Effector memory CD8-positive, alpha-beta T cell (primary cell): Measurements from ENCODE around the gene PCDH12.

ENCODE experiments used
- ATAC-seq: fragments of 150-1000 bp; cut with Tn5 transposase; replicated peaks from 2 replicates; pipeline ENCODE4 v1.10.0; 2021; ENCODE audit warnings: mild to moderate bottlenecking, moderate library complexity
- DNase-seq, 3 experiments: peaks; one replicate each; pipeline ENCODE4 v3.0.0; 2021
- H3K27ac Mint-ChIP-seq, 2 donors: one replicate each; pipeline ENCODE4 v1.8.0; 2022; ENCODE audit warnings: mild to moderate bottlenecking in 2 of 2, mixed read lengths in 2 of 2, moderate library complexity in 2 of 2
- H3K27me3 Mint-ChIP-seq, 2 donors: one replicate each; pipeline ENCODE4 v1.8.0; 2022; ENCODE audit warnings: mixed read lengths in 2 of 2
- H3K36me3 Mint-ChIP-seq: one replicate; pipeline ENCODE4 v1.8.0; 2022; ENCODE audit warnings: mild to moderate bottlenecking, moderate library complexity, mixed read lengths; ENCODE audit not compliant: insufficient read depth
- H3K4me1 Mint-ChIP-seq, 2 donors: one replicate each; pipeline ENCODE4 v1.8.0; 2022; ENCODE audit warnings: low read depth in 2 of 2, mixed read lengths in 2 of 2
- H3K4me3 Mint-ChIP-seq, 2 donors: one replicate each; pipeline ENCODE4 v1.8.0; 2022; ENCODE audit warnings: mild to moderate bottlenecking in 2 of 2, mixed read lengths in 2 of 2, moderate library complexity in 2 of 2
- H3K9me3 Mint-ChIP-seq, 2 donors: one replicate each; pipeline ENCODE4 v1.8.0; 2022; ENCODE audit warnings: mixed read lengths in 2 of 2

Gene PCDH12

GRCh38 chr5:141960018-141960417 lies 2.0 kb upstream of the PCDH12 start:
- H3K36me3 Mint-ChIP-seq, result peaks cover 3% of the 10 kb centered on the region
- ATAC-seq, result no peak
- no peaks in the 10 kb centered on the region for H3K27me3 Mint-ChIP-seq
- H3K27ac Mint-ChIP-seq, result peak overlapping the region; percentile 49 to 72
- peak overlapping the region in 1 of 2 donors; percentile 32 for H3K4me3 Mint-ChIP-seq
- no peaks in the 10 kb centered on the region for H3K9me3 Mint-ChIP-seq
- peaks cover 27 to 36% of the 10 kb centered on the region in 2 donors for H3K4me1 Mint-ChIP-seq
- DNase-seq, result no peak

GRCh38 chr5:141958546-141959172 lies 657 bp upstream of the PCDH12 start:
- DNase-seq, result no peak
- Mint-ChIP-seq H3K4me1 (peaks cover 27 to 36% of the 10 kb centered on the region in 2 donors), H3K27me3 (no peaks in the 10 kb centered on the region), H3K9me3 (no peaks in the 10 kb centered on the region), H3K4me3 (no peak overlapping the region), H3K36me3 (peaks cover 3% of the 10 kb centered on the region), H3K27ac (peak overlapping the region; percentile 2 to 49)
- no peak for ATAC-seq

DNA sequence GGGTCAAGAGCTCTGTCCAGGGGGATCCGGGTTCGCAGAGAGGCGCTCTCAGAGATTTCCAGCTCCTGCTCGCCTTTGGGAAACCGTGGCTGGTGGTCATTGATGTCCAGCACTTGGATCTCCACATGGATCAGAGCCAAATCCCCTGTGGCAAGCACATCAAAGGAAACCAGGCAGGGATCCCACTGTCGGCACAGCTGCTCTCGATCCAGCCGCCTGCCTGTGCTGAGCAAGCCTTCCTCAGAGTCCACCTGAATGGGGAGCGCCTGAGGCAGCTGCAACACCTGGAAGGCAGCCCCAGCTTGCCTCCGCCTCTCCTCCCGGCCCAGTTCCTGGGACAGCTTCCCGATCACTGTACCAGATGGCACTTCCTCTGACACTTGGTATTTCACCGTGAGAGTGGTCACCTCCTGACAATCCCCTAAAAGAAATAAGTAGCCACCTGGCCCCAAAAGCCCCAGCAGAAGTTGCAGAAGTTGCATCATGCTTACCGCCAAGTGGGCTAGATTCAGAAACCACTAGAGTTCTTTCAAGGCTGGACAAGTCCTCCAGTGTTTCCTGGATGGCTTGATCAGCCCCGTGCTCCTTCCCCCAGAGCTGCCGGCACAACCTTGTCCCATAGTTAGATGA lies 520 bp downstream of the PCDH12 start:
- Mint-ChIP-seq H3K27ac (no peak overlapping the region), H3K36me3 (peaks cover 3% of the 10 kb centered on the region), H3K9me3 (no peaks in the 10 kb centered on the region), H3K4me3 (no peak overlapping the region), H3K27me3 (no peaks in the 10 kb centered on the region), H3K4me1 (peaks cover 27 to 36% of the 10 kb centered on the region in 2 donors)
- no peak for DNase-seq
- ATAC-seq, result no peak

DNA sequence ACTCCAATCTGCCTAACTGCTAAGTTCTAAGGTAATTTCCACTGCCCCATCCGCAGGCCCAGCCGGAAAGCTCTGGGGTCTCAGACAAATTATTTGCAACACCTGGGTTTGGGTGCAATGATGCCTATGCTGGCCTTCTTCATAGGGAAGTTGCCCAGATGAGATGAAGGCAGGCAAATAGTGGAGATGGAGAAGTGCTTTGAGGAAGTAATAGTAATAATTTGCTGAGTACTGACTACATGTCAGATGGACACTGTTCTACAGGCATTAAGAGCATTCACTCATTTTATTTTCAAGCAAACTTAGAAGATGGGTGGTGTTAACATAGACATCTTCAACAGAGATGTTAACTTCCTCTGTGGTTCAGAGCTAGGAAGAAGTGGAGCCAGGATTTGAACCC lies 3.8 kb downstream of the PCDH12 start:
- ATAC-seq, result no peak
- Mint-ChIP-seq H3K27ac (no peak overlapping the region), H3K4me1 (peaks cover 10 to 22% of the 10 kb centered on the region in 2 donors), H3K9me3 (no peaks in the 10 kb centered on the region), H3K36me3 (peaks cover 3% of the 10 kb centered on the region), H3K27me3 (peaks cover 0 to 6% of the 10 kb centered on the region in 2 donors), H3K4me3 (no peak overlapping the region)
- DNase-seq, result no peak

DNA sequence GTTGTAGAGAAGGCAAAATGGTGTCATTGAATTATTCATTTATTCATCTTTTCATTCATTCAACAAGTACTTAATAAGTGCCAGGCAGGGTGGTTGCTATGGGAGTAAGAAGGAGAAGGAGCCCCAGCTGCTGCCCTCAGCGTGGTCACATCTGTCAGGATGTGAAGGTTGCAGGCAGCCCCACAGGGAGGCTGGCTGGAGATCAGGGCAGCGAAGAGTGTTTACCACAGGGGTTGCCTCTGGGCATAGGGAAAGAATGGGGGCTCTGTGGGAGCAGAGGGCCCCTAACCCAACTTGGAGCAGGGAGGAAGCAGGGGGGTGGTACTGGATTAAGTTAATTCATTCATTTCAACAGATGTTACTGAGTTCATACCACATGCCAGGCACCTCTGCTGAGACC lies 6.0 kb downstream of the PCDH12 start:
- ATAC-seq (no peak), DNase-seq (no peak)
- Mint-ChIP-seq H3K27me3 (peaks cover 0 to 6% of the 10 kb centered on the region in 2 donors), H3K9me3 (no peaks in the 10 kb centered on the region), H3K36me3 (peaks cover 3% of the 10 kb centered on the region), H3K27ac (peak overlapping the region in 1 of 2 donors; percentile 30), H3K4me3 (no peak overlapping the region), H3K4me1 (peaks cover 0 to 6% of the 10 kb centered on the region in 2 donors)

DNA sequence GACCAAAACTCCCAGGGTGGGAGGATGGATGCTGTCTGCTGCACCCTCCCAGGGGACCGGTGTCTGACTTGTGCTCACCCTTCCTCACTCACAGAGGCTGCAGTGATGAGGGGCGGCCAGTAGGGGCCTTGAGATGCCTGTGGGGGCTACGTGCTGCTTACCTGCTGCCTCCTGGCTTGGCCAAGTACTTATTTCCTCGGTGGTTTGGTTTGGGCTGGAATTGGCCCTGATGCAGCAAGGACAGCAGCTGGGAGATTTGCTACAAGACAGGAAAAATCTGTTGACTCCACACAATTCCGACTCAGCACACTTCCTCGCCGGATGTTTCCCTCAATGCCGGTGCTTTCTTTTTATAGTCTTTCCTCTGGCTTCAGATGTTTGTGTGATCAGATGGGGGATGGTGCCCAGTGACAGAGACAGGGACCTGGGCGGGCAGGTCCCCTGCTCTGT lies 6.6 kb downstream of the PCDH12 start:
- H3K9me3 Mint-ChIP-seq, result no peaks in the 10 kb centered on the region
- H3K4me1 Mint-ChIP-seq, result peaks cover 0 to 6% of the 10 kb centered on the region in 2 donors
- peaks cover 0 to 6% of the 10 kb centered on the region in 2 donors for H3K27me3 Mint-ChIP-seq
- DNase-seq, result no peak
- peak; percentile 51 for ATAC-seq
- peak overlapping the region in 1 of 2 donors; percentile 30 for H3K27ac Mint-ChIP-seq
- no peak overlapping the region for H3K4me3 Mint-ChIP-seq
- H3K36me3 Mint-ChIP-seq, result peaks cover 3% of the 10 kb centered on the region

DNA sequence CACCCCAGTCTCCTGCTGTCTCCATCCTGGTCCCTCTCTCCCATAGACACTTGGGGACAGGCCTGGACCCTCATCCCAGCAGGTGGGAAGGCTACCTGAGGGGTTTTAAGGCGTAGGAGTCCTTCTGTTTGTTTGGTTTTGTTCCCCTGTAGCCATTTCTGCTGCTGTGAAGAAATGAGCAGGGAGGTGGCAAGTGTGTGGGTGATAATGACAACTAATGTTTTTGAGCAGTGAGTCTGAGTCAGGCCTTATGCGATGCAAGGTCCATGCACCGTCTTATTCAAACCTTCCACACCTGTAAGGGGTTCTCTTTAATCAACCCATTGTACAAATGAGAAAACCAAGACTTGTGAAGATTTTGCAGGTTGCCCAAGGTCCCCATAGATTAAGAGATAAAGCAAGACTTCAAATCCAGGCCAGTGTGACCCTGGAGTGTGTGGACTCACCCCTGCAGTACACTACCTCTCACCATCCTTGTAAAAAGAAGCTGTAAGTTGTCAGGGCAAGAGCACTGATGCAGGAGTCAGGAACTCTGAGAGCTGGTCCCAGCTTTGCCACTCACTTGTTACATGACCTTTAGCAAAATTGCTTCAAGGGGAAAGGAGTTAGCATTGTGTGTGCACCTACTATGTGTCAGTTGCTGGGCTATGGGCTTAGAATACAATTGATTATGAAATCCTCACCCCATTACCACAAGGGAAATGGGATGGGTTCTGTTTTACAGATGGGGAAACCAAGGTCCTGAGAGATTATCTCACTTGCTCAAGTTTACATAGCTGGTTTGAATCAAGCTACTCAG lies 7.6 kb downstream of the PCDH12 start:
- DNase-seq (no peak), ATAC-seq (no peak)
- Mint-ChIP-seq H3K9me3 (no peaks in the 10 kb centered on the region), H3K27ac (no peak overlapping the region), H3K4me3 (no peak overlapping the region), H3K27me3 (peaks cover 0 to 6% of the 10 kb centered on the region in 2 donors), H3K36me3 (peaks cover 3% of the 10 kb centered on the region), H3K4me1 (peaks cover 0 to 6% of the 10 kb centered on the region in 2 donors)

DNA sequence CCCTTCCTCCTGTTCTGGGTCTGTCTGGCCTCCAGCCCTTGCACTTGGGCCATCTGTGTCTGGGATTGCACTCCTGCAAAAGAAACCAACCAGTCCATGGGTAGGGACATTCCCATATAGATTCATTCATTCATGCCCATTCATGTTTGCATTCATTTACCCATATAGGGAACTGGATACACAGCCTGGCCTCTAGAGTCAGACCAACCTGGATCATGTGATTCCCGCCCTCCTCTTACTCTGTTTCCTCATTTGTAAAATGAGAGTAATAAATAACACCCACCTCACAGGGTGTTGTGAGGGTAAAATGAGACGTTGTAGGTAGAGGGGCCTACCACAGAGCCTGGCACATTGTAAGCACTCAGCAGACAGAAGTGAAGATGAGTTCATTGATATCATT lies 8.5 kb downstream of the PCDH12 start:
- DNase-seq (no peak), ATAC-seq (no peak)
- Mint-ChIP-seq H3K9me3 (no peaks in the 10 kb centered on the region), H3K36me3 (peaks cover 3% of the 10 kb centered on the region), H3K27me3 (peaks cover 0 to 6% of the 10 kb centered on the region in 2 donors), H3K27ac (no peak overlapping the region), H3K4me3 (no peak overlapping the region), H3K4me1 (peaks cover 0 to 6% of the 10 kb centered on the region in 2 donors)

GRCh38 chr5:141948812-141949211 lies 9.2 kb downstream of the PCDH12 start:
- H3K4me1 Mint-ChIP-seq, result peaks cover 0 to 6% of the 10 kb centered on the region in 2 donors
- no peak overlapping the region for H3K4me3 Mint-ChIP-seq
- H3K27ac Mint-ChIP-seq, result peak overlapping the region in 1 of 2 donors; percentile 12
- peaks cover 0 to 6% of the 10 kb centered on the region in 2 donors for H3K27me3 Mint-ChIP-seq
- DNase-seq (no peak), ATAC-seq (no peak)
- peaks cover 3% of the 10 kb centered on the region for H3K36me3 Mint-ChIP-seq
- no peaks in the 10 kb centered on the region for H3K9me3 Mint-ChIP-seq

DNA sequence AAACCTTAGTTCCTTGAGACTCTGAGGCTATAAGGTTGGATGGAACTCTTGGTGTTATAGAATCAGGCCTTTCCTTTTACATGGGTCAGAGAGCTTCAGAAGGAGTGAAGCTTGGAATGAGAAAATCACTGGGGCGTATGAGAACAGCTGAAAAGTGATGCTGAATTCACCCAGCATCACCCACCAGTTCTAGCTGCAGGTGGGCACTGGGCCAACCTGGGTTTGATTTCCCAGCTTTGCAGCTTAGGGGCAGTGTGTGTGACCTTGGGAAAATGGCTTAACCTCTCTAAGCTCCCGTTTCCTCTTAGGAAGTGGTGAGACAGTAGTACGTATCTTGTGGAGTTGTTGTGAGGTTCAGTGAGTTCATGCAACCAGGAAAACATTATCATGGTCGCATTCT lies 10.7 kb downstream of the PCDH12 start:
- ATAC-seq, result no peak
- Mint-ChIP-seq H3K36me3 (peaks cover 3% of the 10 kb centered on the region), H3K4me3 (no peak overlapping the region), H3K9me3 (no peaks in the 10 kb centered on the region), H3K27ac (no peak overlapping the region), H3K27me3 (peaks cover 0 to 6% of the 10 kb centered on the region in 2 donors), H3K4me1 (peaks cover 0 to 6% of the 10 kb centered on the region in 2 donors)
- DNase-seq, result no peak

- H3K36me3 Mint-ChIP-seq, result peaks cover 8% of the 10 kb centered on the region
- H3K4me1 Mint-ChIP-seq, result peaks cover 0 to 7% of the 10 kb centered on the region in 2 donors
- DNase-seq, result no peak
- H3K27me3 Mint-ChIP-seq, result no peaks in the 10 kb centered on the region
- ATAC-seq, result no peak
- H3K9me3 Mint-ChIP-seq, result no peaks in the 10 kb centered on the region
- no peak overlapping the region for H3K4me3 Mint-ChIP-seq
- no peak overlapping the region for H3K27ac Mint-ChIP-seq
These were observed 12.4 kb downstream of the PCDH12 start for GRCh38 chr5:141945511-141946051.

GRCh38 chr5:141944076-141944475 lies 13.9 kb downstream of the PCDH12 start:
- Mint-ChIP-seq H3K9me3 (no peaks in the 10 kb centered on the region), H3K27me3 (no peaks in the 10 kb centered on the region), H3K27ac (peak overlapping the region in 1 of 2 donors; percentile 83)

GRCh38 chr5:141942185-141942857 lies 15.7 kb downstream of the PCDH12 start:
- peaks cover 0 to 9% of the 10 kb centered on the region in 2 donors for H3K4me1 Mint-ChIP-seq
- ATAC-seq (no peak), DNase-seq (no peak)
- H3K27me3 Mint-ChIP-seq, result no peaks in the 10 kb centered on the region
- H3K9me3 Mint-ChIP-seq, result no peaks in the 10 kb centered on the region
- no peak overlapping the region for H3K4me3 Mint-ChIP-seq
- peak overlapping the region in 1 of 2 donors; percentile 83 for H3K27ac Mint-ChIP-seq
- peaks cover 26% of the 10 kb centered on the region for H3K36me3 Mint-ChIP-seq

More at GRCh38 chr5:141944076-141944475, 13.9 kb downstream of the PCDH12 start:
- DNase-seq (no peak), ATAC-seq (no peak)
- Mint-ChIP-seq H3K4me1 (peaks cover 0 to 9% of the 10 kb centered on the region in 2 donors), H3K4me3 (no peak overlapping the region), H3K36me3 (peaks cover 14% of the 10 kb centered on the region)
